GM12801 (cell line): ENCODE results near the gene C9orf153.

Experiments used
- TF ChIP-seq, protein P1 (sequence below): IDR thresholded peaks from one replicate; pipeline ENCODE4 v1.5.1; 2011; ENCODE audit warnings: control low read depth; ENCODE audit not compliant: insufficient read length; ENCODE audit errors: extremely low read depth

The C9orf153 gene

GRCh38 chr9:86280580-86280979 is 21.1 kb upstream of the C9orf153 start:
- TF ChIP-seq, protein P1, sequence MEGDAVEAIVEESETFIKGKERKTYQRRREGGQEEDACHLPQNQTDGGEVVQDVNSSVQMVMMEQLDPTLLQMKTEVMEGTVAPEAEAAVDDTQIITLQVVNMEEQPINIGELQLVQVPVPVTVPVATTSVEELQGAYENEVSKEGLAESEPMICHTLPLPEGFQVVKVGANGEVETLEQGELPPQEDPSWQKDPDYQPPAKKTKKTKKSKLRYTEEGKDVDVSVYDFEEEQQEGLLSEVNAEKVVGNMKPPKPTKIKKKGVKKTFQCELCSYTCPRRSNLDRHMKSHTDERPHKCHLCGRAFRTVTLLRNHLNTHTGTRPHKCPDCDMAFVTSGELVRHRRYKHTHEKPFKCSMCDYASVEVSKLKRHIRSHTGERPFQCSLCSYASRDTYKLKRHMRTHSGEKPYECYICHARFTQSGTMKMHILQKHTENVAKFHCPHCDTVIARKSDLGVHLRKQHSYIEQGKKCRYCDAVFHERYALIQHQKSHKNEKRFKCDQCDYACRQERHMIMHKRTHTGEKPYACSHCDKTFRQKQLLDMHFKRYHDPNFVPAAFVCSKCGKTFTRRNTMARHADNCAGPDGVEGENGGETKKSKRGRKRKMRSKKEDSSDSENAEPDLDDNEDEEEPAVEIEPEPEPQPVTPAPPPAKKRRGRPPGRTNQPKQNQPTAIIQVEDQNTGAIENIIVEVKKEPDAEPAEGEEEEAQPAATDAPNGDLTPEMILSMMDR: no peak

- TF ChIP-seq, protein P1: no peak
Observed at GRCh38 chr9:86279839-86280238, 20.4 kb upstream of the C9orf153 start.

DNA sequence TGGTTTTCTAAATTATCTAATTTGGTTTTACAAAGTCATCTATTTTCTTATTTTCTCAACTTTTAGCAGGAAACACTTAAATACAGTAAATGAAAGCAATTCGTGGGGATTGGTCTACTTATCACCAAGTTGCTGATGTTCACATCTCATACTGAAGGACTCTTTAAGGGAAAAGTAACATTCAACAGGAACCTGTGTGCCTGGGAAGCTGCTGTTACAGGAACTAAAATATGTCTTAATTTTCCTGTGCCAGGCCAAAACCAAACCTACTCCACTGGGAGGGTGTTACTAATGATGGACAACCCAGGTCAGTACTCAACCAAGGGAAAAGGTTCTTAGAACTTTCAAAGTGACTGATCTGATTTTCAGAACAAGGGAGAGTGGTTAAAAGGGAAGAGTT is 17.6 kb upstream of the C9orf153 start:
- TF ChIP-seq, protein P1: no peak

DNA sequence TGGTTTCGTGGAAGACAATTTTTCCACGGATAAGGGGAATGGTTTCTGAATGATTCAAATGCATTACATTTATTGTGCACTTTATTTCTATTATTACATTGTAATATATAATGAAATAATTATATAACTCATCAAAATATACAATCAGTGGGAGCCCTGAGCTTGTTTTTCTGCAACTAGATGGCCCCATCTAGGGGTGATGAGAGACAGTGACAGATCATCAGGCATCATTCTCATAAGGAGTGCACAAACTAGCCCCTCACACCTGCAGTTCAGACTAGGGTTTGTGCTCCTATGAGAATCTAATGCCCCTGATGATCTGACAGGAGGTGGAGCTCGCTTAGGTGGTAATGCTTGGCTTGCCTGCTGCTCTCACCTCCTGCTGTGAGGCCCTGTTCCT is 16.5 kb upstream of the C9orf153 start:
- TF ChIP-seq, protein P1: no peak

GRCh38 chr9:86274821-86275643 is 15.6 kb upstream of the C9orf153 start:
- TF ChIP-seq, protein P1: no peak

DNA sequence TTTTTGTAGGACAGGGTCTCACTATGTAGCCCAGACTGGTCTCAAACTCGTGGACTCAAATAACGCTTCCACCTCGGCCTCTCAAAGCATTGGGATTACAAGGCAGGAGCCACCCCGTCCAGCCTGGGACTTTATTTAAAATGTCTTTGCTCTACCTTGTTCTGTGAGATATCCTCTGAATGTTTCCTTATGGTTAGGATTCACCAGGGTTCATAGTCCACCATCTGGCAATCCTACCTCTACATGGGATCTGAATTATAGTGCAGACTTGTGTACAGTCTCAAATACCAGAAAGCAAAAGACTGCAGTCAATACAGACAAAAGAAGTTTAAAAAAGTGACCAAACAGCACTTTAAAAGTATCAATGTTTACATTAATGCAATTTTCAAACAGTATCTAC is 12.8 kb upstream of the C9orf153 start:
- TF ChIP-seq, protein P1: no peak

- TF ChIP-seq, protein P1: no peak
Observed at GRCh38 chr9:86263876-86264275, 4.4 kb upstream of the C9orf153 start.
